ENCODE results near the gene TOMT. TPM values are rescaled to one million over a fixed set of nuclear protein-coding genes. Genes with fewer than 3 reads are reported as not detected.

Gene TOMT
- total RNA-seq, 2 experiments from 2014 or later: 0.23 TPM; not detected in 1

Small RNA genes lying within 50 kb of the gene (microRNA-seq; reads per million reads assigned to microRNA genes)
- not detected for gene MIR3165

Other genes starting within 250 kb of the TOMT start
- gene DEFB131B, start 227.5 kb upstream of the TOMT start, total RNA-seq: not detected
- 10 to 100 TPM; 14.8 to 23.1 TPM for gene XNDC1N, start 177.3 kb upstream of the TOMT start, total RNA-seq
- gene RNF121, start 176.9 kb upstream of the TOMT start, total RNA-seq: 10 to 100 TPM; 30.7 to 38.7 TPM
- 10 to 100 TPM in 1 of 2 experiments, 1 to 10 TPM in 1; 7.0 to 11.2 TPM for gene IL18BP, start 107.0 kb upstream of the TOMT start, total RNA-seq
- 100 to 1,000 TPM; 156 to 221 TPM for gene NUMA1, start 25.4 kb upstream of the TOMT start, total RNA-seq
- 1 to 10 TPM; 4.0 to 9.2 TPM for gene LRRC51, start 25.1 kb upstream of the TOMT start, total RNA-seq
- 10 to 100 TPM; 63.4 to 66.5 TPM for gene LAMTOR1, start 2.6 kb upstream of the TOMT start, total RNA-seq
- 10 to 100 TPM; 53.8 to 63.6 TPM for gene ANAPC15, start 6.8 kb downstream of the TOMT start, total RNA-seq
- gene FOLR3, start 29.8 kb downstream of the TOMT start, total RNA-seq: not detected
- gene FOLR1, start 86.2 kb downstream of the TOMT start, total RNA-seq: not detected
- not detected for gene FOLR2, start 110.9 kb downstream of the TOMT start, total RNA-seq
- 100 to 1,000 TPM; 152 to 157 TPM for gene INPPL1, start 118.8 kb downstream of the TOMT start, total RNA-seq
- not detected for gene PHOX2A, start 138.3 kb downstream of the TOMT start, total RNA-seq

All from activated CD8-positive, alpha-beta memory T cell treated with anti-CD3 and anti-CD28 coated beads, Interleukin-2, amount 10 ng/mL, durations not matched to agents 7 days and 5 days (primary cell).